NCI-H345 (cell line): ENCODE data around the gene NRN1L.

Source experiments
- DNase-seq: peaks from one replicate; lab custom pipeline; 2025; lab: John Stamatoyannopoulos, UW

NRN1L gene

GRCh38 chr16:67935402-67936123 lies 50.9 kb downstream of the NRN1L start:
- peak; percentile 96 for DNase-seq
